OCI-LY7 (cell line): ENCODE data around the gene TMEM130. TPM values are rescaled to one million over a fixed set of nuclear protein-coding genes. Genes with fewer than 3 reads are reported as not detected.
A peak's percentile ranks its signal among the peaks of the same experiment; 100 is the strongest.

Source experiments
- BruUV-seq: library from RNA; stranded (reverse); fragments of 400-500 nt; replicated peaks from 2 replicates; lab custom pipeline; 2021; lab: Mats Ljungman, UMichigan
- CTCF ChIA-PET: fragments of 300-600 bp; sonication (Branson Sonifier 250); formaldehyde crosslinking; loops from one replicate; lab custom pipeline; 2022; ENCODE audit warnings: antibody characterized with exemption; ENCODE audit not compliant: unreplicated experiment; lab: Charles Lee
- POLR2A ChIA-PET: fragments of 300-600 bp; sonication (Branson Sonifier 250); formaldehyde crosslinking; loops from one replicate; lab custom pipeline; 2022; ENCODE audit warnings: antibody characterized with exemption; lab: Charles Lee
- DNase-seq: peaks from one replicate; pipeline ENCODE4 v3.0.0-alpha.2; 2015; ENCODE audit warnings: low spot score
- H2AFZ ChIP-seq: fragments of 200-600 bp; sonication (generic), shearing (Covaris generic); 2 replicates; pipeline ENCODE4 v1.6.1; 2014; ENCODE audit warnings: mild to moderate bottlenecking, antibody characterized with exemption, low read length, moderate library complexity
- H3K27ac ChIP-seq: fragments of 200-600 bp; sonication (generic); 2 replicates; pipeline ENCODE4 v1.5.1; 2014; ENCODE audit warnings: mixed run types, low read depth, mild to moderate bottlenecking, moderate library complexity, low read length, inconsistent platforms; ENCODE audit not compliant: poor library complexity, severe bottlenecking
- H3K36me3 ChIP-seq: fragments of 200-600 bp; sonication (generic); 2 replicates; pipeline ENCODE4 v1.6.1; 2014; ENCODE audit warnings: mild to moderate bottlenecking, antibody characterized with exemption, low read length, moderate library complexity, mixed read lengths; ENCODE audit not compliant: insufficient read depth
- H3K4me1 ChIP-seq: fragments of 200-600 bp; sonication (generic); 2 replicates; pipeline ENCODE4 v1.5.1; 2014; ENCODE audit warnings: mild to moderate bottlenecking, low read length; ENCODE audit not compliant: insufficient read depth, poor library complexity, severe bottlenecking
- H3K4me2 ChIP-seq: fragments of 200-600 bp; sonication (generic); 2 replicates; pipeline ENCODE4 v1.6.1; 2014; ENCODE audit warnings: mild to moderate bottlenecking, low read length
- H3K4me3 ChIP-seq: fragments of 200-600 bp; sonication (generic); 2 replicates; pipeline ENCODE4 v1.5.1; 2014; ENCODE audit warnings: mild to moderate bottlenecking, low read depth, low read length; ENCODE audit not compliant: poor library complexity, severe bottlenecking
- H3K79me2 ChIP-seq: fragments of 200-600 bp; sonication (generic); 2 replicates; pipeline ENCODE4 v1.6.1; 2016; ENCODE audit warnings: low read depth, mild to moderate bottlenecking, low read length, moderate library complexity, mixed read lengths; ENCODE audit not compliant: insufficient read depth
- H3K9me2 ChIP-seq: fragments of 200-600 bp; sonication (generic); 2 replicates; pipeline ENCODE4 v1.6.1; 2016; ENCODE audit warnings: mild to moderate bottlenecking, low read length, mixed read lengths; ENCODE audit not compliant: insufficient read depth
- H3K9me3 ChIP-seq: fragments of 200-600 bp; sonication (generic); 2 replicates; pipeline ENCODE4 v1.6.1; 2014; ENCODE audit warnings: mild to moderate bottlenecking, mixed run types, low read length, mixed read lengths
- H4K20me1 ChIP-seq: fragments of 200-600 bp; sonication (generic); 2 replicates; pipeline ENCODE4 v1.6.1; 2014; ENCODE audit warnings: mild to moderate bottlenecking, antibody characterized with exemption, low read length, moderate library complexity, mixed read lengths; ENCODE audit not compliant: insufficient read depth
- EZH2phosphoT487 ChIP-seq: fragments of 200-600 bp; sonication (generic); IDR thresholded peaks from 2 replicates; pipeline ENCODE4 v1.6.1; 2018; ENCODE audit warnings: low read depth, borderline replicate concordance, mild to moderate bottlenecking, mixed run types, antibody characterized with exemption, low read length, moderate library complexity, mixed read lengths
- intact Hi-C: fragments of 100-400 bp; cut with micrococcal nuclease; formaldehyde crosslinking; loops from one replicate; pipeline ENCODE4 v1.10.0; 2022; ENCODE audit not compliant: unreplicated experiment
- total RNA-seq, 2 experiments: library from RNA; depleted of rRNA in 1 of 2; stranded (reverse); fragments of >200 nt in 1 of 2; shearing (Covaris generic) in 1 of 2; gene quantifications; 2 replicates each; pipeline ENCODE4 v1.2.3, GENCODE V29; 2014 to 2022
- TF ChIP-seq, protein P1 (sequence below): fragments of 200-600 bp; sonication (generic); conservative IDR thresholded peaks from 2 replicates; pipeline ENCODE4 v1.5.1; 2014; ENCODE audit warnings: mild to moderate bottlenecking, antibody characterized with exemption, low read length, moderate library complexity, mixed read lengths

The TMEM130 gene
- total RNA-seq, 2 experiments from 2014 or later, result 0.22 to 0.57 TPM

DNA sequence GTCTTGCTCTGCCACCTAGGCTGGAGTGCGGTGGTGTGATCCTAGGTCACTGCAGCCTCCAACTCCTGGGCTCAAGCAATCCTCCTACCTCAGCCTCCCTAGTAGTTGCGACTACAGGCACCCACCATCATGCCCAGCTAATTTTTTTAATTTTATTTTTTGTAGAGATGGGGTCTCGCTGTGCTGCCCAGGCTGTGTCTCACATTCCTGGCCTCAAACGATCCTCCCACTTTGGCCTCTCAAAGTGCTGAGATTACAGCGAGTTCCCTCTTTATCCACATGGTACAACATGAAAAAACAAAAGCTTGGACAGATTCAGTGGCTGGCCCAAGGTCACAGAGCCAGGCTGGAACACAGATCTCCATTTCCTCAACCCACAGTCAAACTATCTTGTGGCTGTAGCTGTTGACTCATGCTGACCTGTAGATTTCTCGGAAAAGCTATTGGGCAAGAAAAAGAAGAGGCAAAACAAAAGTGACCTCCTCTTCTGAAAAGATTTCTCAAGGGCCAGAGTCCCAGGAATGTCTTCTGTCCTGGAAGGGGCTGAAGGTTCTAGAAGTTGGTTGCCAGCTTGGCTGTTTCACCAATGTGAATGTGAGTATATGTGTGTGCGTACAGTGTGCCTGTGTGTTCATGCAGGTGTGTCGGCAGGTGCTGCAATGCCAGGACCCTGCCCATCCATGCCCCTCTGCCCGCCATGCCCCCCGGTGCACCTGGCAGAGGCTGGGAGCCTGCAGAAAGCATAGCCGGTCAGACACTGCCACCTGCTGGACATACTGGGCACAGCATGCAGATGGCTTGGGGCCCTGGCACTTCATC, 28.4 kb downstream of the TMEM130 start:
- no TSS peak for BruUV-seq
- no peak overlapping the region for H3K27ac ChIP-seq
- H3K79me2 ChIP-seq, result no peaks in the 10 kb centered on the region
- POLR2A ChIA-PET, result interaction anchor here (0.6 kb wide), 1 partner anchor 464 kb away, joined by 3 read pairs; no protein-coding TSS in a partner anchor
- no peaks in the 10 kb centered on the region for H3K9me2 ChIP-seq
- TF ChIP-seq, protein P1, sequence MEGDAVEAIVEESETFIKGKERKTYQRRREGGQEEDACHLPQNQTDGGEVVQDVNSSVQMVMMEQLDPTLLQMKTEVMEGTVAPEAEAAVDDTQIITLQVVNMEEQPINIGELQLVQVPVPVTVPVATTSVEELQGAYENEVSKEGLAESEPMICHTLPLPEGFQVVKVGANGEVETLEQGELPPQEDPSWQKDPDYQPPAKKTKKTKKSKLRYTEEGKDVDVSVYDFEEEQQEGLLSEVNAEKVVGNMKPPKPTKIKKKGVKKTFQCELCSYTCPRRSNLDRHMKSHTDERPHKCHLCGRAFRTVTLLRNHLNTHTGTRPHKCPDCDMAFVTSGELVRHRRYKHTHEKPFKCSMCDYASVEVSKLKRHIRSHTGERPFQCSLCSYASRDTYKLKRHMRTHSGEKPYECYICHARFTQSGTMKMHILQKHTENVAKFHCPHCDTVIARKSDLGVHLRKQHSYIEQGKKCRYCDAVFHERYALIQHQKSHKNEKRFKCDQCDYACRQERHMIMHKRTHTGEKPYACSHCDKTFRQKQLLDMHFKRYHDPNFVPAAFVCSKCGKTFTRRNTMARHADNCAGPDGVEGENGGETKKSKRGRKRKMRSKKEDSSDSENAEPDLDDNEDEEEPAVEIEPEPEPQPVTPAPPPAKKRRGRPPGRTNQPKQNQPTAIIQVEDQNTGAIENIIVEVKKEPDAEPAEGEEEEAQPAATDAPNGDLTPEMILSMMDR, result peak; percentile 96
- TF ChIP-seq EZH2phosphoT487, result no peak
- no peak overlapping the region for H3K4me2 ChIP-seq
- H3K4me3 ChIP-seq, result no peak overlapping the region
- intact Hi-C loops, result loop anchor here (1.0 to 5.0 kb wide), 5 partner anchors 109 to 819 kb away; no protein-coding TSS in a partner anchor
- no peaks in the 10 kb centered on the region for H3K9me3 ChIP-seq
- H2AFZ ChIP-seq, result no peak overlapping the region
- CTCF ChIA-PET, result interaction anchor here (0.6 kb wide), 1 partner anchor 14 kb away, joined by 3 read pairs; no protein-coding TSS in a partner anchor
- peak; percentile 56 for DNase-seq
- no peaks in the 10 kb centered on the region for H3K4me1 ChIP-seq
- no peaks in the 10 kb centered on the region for H4K20me1 ChIP-seq
- H3K36me3 ChIP-seq, result no peaks in the 10 kb centered on the region

GRCh38 chr7:98840722-98841121, 29.1 kb downstream of the TMEM130 start:
- intact Hi-C loops, result loop anchor here (1.0 to 5.0 kb wide), 5 partner anchors 108 to 818 kb away; no protein-coding TSS in a partner anchor
- no peak overlapping the region for H3K27ac ChIP-seq
- H2AFZ ChIP-seq, result no peak overlapping the region
- no peaks in the 10 kb centered on the region for H3K4me1 ChIP-seq
- no peak for DNase-seq
- no peaks in the 10 kb centered on the region for H3K9me3 ChIP-seq
- TF ChIP-seq, protein P1, result no peak
- no peak for TF ChIP-seq EZH2phosphoT487
- H3K79me2 ChIP-seq, result no peaks in the 10 kb centered on the region
- POLR2A ChIA-PET, result no interaction called here
- no peaks in the 10 kb centered on the region for H3K9me2 ChIP-seq
- BruUV-seq, result no TSS peak
- CTCF ChIA-PET, result interaction anchor here (0.5 kb wide), 1 partner anchor 29 kb away, joined by 6 read pairs; no protein-coding TSS in a partner anchor
- no peaks in the 10 kb centered on the region for H3K36me3 ChIP-seq
- no peak overlapping the region for H3K4me3 ChIP-seq
- H4K20me1 ChIP-seq, result no peaks in the 10 kb centered on the region
- H3K4me2 ChIP-seq, result no peak overlapping the region
